Measurements from ENCODE around the gene OGDH.

Gene OGDH

DNA sequence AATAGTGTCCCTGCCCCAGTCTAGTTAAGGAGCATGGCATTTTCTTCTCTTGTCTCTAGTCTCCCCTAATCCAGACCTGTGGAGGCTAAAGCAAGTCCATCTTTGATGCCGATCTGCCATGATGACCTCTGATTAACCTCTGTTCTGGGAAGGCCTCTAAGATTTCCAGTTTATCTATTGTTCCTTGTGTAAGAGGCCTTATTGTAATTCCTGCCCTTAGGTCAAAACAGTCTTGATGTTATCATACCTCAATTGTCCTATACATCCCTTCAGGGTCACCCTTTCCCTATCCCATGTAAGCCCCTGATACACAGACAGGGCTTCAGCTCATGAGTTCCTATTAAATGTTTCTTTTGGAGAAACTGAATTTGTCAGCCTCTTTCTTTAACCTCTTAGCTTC is 137.3 kb downstream of the OGDH start:
- no peak for DNase-seq

DNA sequence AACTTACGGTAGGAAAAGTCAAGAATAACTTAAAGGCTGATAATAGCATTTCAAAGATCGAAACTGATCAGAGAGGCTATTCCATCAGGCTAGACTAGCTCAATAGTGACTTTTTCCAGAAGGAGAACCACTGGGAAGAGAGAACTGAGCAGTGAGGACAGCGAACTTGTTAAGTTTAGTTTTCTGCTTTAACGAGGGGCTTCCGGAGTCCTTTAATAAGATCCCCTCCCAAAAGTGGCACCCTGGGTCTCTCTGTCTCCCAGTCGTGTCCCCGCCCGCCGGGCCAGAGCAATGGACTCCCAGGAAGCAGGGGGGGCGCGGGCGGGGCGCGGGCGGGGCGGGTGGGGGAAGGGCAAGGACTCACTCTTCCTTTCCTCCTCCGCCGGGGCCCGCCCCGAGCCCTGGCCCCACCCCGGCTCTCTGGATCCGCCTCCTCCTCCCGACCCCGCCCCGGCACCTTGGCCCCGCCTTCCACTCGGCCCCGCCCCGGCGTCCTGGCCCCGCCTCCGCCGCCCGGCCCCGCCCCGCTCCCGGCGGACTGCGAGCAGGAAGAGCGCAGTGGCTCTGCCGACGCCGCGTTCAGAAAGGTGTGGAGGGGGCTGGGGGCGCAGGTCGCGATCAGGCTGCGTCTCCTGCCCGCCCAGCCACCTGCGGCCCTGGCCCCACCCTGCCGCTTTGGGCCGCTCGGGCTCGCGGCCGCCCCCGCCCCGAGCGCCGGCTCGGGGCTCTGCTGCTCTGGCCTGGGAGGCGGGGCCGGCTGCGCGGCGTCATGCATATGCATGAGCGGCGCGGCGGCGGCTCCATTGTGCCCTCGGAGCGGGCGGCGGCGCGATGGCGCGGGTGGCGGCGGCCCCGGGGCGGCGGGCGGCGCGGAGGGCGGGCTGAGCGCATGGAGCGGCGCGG is 141.9 kb downstream of the OGDH start, which contains the start of gene ZMIZ2:
Gene ZMIZ2, plus strand, starts transcription at position 803 of the 903 bp plus-strand sequence. CDS start 7,403 bp downstream, outside the sequence.
- peak; percentile 52 to 97 for DNase-seq

DNA sequence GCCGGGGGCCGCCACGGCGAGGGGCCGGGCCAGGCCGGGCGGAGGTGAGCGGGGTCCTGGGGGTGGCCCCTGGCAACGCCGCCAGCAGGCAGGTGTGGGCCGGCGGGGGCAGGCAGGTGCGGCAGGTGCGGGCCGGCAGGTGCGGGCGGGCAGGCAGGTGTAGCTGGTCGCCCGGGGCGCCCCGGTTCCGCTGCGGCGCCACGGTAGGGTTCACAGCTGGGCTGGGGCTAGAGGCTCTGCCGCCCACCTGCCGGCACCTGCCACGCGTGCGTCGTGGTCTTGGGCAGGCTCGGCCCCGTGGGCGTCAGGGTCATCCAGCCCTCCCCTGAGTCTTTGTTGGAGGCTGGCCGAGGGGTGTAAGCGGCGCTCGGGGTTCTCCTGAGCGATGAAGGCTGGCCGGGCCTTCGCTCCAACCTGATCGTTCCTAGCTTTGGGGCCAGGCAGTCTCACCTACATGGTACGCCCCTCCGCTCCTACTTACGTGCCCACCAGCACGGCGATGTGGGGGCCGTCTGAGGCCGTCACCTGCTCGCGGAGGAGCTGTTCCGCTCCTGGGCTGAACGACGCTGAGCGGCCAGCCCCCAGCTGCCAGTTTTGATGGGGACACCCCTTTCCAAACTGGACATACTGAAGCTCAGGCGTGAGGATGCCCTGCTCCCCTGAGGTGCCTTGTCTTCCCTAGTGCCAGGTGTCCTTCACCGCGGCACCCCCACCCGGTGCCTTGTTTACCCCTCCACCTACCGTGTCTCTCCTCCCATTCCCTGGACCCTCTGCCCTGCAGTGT is 142.7 kb downstream of the OGDH start:
- DNase-seq = peak in 1 of 2 experiments; percentile 73

DNA sequence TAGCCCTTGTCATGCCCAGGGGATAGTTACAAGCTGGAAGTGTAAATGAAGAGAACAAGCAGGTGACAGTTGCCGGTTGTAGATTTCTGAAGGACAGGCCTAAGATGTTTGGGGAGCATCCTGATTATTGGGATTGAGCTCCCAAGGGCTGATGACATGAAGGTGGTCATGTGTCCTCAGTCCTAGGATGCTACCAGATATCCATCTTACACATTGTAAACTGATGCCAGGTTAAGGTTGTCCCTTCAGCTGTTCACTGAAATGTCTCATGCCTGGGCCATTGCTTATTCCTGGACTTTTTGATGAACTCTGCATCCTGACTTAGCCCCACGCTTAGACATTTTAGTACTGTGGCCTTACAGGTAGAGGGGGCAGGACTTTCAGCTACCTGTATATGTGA is 143.6 kb downstream of the OGDH start:
- DNase-seq = no peak

DNA sequence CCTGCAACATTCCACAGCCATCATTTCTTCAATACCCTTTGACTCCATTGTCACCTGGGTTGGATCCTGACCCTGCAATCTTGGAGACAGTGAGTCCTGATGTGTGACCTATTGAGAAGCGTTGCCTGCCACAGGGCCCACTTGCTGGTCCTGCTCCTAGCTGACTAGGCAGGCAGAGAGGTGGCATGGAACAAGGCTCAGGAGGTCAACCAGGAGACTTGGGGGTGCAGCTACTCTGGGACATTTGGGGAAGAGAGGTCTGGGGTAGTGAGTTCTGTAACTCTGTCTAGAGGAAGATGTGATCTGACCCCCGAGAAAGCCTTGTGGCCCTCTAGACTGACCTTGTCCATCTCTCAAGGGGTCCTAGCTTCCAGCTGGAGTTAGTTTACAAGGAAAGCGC is 144.0 kb downstream of the OGDH start:
- DNase-seq = no peak

DNA sequence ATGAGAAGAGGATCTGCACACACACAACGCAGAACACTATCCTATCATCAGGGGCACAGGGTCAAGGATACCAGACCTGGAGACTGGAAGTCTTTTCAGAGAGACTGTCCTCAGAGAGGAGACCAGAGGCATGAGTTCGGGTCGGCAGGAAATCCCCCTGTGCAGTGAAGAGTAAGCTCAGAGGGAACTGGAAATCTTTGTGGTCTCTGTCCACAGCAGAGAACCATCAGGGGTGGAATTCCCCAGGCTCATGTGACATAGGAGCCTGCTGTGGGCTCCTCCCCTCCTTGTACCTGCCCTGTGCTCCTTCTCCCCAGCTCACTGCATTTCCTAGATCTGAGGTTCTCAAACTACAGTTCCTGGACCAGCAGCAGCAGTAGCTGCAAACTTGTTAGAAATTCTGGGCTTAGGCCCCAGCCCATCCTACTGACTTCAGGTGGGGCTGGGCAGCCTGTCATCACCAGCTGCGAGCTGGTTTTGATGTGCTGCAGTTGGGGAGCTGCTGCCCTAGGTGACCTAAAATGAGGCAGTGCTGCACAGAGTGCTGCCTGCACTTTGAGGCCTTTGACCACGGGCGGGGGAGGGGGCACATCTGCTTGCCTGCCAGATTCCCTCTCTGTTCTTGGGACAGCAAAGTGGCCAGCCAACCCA is 144.6 kb downstream of the OGDH start:
- DNase-seq = no peak

DNA sequence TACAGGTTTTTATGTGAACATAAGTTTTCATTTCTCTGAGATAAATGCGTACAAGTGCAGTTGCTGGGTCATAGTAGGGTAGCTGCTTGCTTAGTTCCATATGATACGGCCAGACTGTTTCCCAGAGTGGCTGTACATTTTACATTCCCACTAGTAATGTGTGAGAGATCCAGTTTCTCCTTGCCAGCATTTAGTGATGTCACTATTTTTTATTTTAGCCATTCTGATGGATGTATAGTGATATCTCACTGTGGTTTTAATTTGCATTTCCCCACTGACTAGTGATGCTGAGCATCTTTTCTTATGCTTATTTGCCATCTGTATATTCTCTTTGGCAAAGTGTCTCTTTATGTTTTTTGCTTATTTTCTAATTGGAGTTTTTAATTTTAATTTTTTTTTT is 146.4 kb downstream of the OGDH start:
- peak in 1 of 2 experiments; percentile 12 for DNase-seq

DNA sequence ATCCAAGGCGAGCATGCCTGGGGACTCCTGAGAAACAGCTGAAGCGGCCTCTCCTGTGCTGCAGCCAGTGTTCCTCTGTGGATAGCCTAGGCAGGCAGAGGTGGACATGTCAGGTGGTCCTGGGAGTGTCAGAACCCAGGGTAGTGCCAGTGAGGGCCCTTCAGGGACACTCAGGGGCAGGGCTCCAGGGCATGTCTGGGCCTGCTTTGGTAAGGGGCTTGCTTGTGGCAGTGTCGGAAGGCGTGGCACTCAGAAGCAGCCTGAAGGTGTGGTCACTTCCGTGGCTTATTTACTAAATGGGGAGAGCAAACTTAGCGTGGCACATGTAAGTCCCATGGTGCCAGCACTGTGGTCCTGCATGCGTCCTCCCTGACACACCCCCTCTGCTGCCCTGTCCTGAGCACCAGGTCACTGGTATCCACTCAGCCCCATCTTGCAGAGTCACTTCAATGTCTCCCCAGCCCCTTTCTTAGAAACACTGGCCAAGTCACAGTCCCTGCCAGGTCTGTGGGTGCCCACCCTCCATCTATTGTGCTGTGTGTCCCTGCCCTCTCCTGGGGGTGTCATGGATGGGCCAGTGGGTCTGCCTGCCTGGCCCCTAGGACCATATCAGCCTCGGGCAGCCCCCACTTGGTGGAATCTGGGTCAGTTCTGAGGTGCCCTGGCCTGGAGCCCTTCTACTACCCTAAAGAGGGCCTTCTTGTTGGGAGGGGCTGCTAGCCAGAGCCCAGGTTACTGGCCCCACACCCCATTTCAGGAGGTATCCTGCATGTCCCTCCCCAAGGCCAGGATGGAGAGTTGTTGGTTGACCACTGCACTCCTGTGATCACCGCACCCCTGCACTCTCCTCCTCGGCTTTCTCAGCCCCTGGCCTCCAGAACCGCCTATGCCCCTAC is 148.6 kb downstream of the OGDH start:
- DNase-seq = no peak

DNA sequence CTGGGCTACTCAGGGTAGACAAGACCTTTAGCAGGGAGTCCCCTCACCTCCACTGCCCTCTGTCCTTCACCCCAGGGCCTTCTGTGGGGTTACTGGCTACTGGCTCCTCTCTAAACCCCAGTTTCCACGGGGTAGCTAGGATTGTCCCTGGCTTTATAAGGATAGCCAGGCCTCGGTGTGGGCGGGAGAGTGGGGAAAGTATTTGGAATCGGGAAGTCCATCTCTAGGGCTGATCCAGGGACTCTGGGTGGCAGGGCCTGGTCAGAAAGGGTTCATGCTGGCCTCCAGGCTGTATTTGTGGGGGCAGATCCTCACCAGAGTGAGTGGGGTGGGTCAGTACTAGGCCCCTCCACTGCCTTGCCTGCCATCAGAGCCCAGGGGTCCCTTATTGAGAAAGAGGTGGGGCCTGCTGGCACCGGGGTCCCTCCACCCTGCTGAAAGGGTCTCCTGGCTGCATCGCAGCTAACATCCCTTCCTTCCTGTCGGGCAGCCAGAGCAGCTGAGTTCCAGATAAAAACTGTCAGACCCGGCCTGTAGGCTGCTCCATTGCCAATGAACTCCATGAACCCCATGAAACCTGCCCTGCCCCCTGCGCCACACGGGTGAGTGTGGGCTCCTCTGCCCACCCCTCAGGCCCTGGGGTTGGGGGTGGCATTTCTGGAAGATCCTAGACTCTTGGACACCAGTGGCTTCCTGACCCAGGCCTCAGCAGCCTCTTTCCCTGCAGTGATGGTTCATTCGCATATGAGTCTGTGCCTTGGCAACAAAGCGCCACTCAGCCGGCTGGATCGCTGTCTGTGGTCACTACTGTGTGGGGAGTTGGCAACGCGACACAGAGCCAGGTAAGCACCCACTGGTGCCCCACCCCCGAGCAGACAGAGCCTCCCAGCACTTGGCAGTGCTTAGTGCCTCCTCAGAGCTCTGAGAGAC is 149.5 kb downstream of the OGDH start:
- DNase-seq = no peak

DNA sequence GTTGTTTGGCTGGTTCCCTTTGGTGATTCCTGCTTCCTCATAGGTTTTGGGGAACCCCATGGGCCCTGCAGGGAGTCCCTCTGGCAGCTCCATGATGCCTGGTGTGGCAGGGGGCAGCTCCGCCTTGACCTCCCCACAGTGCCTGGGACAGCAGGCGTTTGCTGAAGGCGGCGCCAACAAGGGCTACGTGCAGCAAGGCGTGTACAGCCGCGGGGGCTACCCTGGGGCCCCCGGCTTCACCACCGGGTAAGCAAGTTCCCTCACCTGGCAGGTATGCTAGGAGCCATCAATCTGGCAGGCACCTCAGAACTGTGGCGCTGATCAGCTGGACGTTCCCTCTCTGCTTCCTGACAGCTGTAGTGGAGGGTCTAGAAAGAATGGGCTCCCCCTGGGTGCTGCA is 150.5 kb downstream of the OGDH start:
- DNase-seq = no peak

DNA sequence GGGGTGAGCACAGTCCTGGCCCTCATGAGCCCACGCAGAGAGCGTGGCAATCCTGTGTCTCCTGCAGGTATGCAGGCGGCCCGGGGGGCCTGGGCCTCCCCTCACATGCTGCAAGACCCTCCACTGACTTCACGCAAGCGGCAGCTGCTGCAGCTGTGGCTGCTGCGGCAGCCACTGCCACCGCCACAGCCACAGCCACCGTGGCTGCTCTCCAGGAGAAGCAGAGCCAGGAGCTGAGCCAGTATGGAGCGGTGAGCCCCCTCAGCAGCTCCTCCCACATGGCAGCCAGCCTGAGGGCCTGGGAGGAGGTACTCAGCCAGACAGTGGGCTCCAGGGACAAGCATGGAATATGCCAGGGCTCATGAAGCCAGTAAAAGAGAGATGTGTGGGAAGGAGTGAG is 150.9 kb downstream of the OGDH start:
- no peak for DNase-seq

DNA sequence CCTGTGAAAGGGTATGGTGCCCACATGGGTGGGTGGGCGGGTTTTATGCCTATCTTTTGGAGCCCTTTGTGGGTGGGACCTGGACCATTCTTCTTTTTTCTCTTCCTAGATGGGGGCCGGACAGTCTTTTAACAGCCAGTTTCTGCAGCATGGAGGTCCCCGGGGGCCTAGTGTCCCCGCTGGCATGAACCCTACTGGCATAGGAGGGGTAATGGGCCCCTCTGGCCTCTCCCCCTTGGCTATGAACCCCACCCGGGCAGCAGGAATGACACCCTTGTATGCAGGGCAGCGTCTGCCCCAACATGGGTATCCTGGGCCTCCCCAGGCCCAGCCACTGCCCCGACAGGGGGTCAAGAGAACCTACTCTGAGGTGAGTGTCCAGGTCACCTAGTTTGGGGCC is 151.3 kb downstream of the OGDH start:
- DNase-seq = no peak

Measured in NCI-H526 (cell line).